Astrocyte (in vitro differentiated cells and primary cell): ENCODE data around the gene NUCKS1.

Source experiments
- CTCF ChIP-seq: IDR thresholded peaks from 2 replicates; pipeline ENCODE4 v1.5.1; 2011; ENCODE audit warnings: low read depth, mild to moderate bottlenecking, inconsistent platforms, low read length, moderate library complexity; ENCODE audit not compliant: insufficient read depth
- EZH2 ChIP-seq: IDR thresholded peaks from 2 replicates; pipeline ENCODE4 v1.6.1; 2012; ENCODE audit warnings: mild to moderate bottlenecking, low read length, inconsistent platforms; ENCODE audit not compliant: insufficient read depth

- TF ChIP-seq CTCF: no peak
- no peak for TF ChIP-seq EZH2
Observed at GRCh38 chr1:205787287-205787916, 37.4 kb upstream of the NUCKS1 start.
